NCI-H2196 (cell line): ENCODE data around the gene FUT7.
A peak's percentile ranks its signal among the peaks of the same experiment; 100 is the strongest.
"Not testable (repeated sequence)": the region's sequence is repeated elsewhere in the genome, so short reads cannot be mapped to it uniquely, and the experiment has no call there.

Source experiments
- DNase-seq: peaks from one replicate; lab custom pipeline; 2025; ENCODE audit not compliant: unreplicated experiment; lab: John Stamatoyannopoulos, UW

The FUT7 gene

DNA sequence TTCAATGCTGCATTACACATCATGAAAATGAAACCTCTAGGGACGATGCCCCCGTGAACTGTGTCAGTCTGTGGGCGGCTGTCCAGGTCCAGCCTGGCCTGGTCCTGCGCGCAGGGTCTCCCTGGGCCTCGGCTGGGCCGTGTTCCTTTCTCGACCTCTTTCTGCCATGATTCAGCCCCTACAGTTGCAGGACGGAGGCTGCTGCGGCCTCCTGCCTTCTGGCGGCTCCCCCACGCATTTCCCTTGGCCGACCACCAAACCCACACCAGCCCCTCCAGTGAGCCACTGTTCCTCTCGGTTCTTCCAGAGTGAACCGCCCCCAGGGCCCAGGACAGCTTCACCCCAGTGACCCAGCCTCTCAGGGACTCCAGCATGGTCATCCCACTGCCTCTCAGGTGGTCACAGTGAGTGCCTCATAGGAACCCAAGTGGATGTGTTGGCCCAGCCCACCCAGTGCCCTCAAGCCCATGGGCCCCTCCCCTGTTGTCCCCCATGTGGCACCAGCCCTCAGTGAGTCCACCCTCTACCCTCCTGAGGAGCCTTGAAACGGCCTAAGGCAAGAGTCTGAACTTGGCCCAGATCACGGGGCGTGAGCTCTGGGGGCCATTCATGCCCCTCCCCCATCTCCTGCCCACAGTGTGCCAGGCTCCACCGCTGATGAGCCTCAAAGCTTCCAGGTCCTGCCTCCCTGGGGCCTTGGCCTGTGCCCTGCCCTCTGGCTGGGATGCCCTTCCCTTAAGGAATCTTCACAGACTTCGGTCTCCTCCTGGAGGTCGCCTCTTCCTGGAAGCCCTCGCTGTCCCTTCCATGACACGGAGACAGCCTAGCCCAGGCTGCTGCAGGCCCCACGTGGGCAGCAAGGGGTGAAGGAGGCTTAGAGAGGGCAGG, 25.5 kb downstream of the FUT7 start:
- DNase-seq, result no peak

DNA sequence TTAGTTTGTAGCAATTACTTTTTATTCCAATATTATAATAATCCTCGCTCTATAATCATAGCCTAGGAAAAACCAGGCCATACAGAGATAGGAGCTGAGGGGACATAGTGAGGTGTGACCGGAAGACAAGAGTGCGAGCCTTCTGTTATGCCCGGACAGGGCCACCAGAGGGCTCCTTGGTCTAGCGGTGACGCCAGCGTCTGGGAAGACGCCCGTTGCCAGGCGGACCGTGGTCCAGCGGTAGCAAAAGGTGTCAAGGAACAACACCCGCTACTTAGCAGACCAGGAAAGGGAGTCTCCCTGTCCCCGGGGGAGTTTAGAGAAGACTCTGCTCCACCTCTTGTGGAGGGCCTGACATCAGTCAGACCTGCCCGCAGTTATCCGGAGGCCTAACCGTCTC, 27.6 kb downstream of the FUT7 start:
- DNase-seq, result not testable (repeated sequence)

DNA sequence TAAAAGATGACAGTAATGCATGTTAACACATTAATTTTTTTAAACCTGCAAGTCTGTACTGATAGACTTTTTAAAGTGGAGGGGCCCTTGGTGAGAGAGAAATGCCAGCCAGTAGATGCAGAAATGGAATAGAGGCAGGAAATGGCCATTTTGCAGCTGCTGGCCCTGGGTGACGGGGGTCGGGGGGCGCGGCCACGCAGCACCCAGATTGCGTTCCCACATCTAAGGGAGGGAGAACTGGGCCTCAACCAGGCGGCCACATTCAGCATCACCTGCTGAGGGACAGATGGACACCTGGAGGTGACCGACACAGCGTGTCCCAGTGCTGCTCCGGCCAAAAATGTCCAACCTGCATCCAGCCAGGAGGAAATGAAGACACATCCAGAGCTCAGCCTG, 29.2 kb downstream of the FUT7 start:
- DNase-seq, result no peak

DNA sequence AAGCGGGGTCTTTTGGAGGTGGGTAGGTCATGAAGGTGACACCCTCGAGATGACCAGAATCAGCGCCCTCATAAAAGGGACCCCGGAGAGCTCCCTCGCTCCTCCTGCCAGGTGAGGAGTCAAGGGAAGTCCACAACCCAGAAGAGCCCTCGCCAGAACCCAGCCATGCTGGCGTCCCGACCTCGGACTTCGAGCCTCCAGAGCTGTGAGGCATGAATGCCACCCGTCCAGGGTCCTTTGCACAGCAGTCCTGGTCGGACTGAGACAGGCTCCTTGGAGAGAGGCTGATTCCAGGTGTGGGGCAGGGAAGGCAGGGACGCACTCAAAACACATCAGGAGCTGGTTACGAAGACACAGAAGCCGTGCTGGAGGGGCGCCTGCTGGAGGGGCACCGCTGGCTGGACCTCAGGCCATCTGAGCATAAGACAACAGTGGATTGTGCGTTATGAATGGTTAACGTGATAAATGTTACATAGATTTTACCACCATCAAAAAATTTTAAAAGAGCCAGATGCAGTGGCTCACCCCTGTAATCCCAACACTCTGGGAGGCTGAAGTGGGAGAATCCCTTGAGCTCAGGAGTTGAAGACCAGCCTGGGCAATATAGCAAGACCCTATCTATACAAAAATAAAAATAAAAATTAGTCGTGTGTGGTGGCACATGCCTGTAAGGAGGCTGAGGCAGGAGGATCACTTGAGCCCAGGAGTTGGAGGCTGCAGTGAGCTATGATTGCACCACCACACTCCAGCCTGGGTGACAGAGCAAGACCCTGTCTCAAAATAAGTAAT, 29.8 kb downstream of the FUT7 start:
- no peak for DNase-seq

DNA sequence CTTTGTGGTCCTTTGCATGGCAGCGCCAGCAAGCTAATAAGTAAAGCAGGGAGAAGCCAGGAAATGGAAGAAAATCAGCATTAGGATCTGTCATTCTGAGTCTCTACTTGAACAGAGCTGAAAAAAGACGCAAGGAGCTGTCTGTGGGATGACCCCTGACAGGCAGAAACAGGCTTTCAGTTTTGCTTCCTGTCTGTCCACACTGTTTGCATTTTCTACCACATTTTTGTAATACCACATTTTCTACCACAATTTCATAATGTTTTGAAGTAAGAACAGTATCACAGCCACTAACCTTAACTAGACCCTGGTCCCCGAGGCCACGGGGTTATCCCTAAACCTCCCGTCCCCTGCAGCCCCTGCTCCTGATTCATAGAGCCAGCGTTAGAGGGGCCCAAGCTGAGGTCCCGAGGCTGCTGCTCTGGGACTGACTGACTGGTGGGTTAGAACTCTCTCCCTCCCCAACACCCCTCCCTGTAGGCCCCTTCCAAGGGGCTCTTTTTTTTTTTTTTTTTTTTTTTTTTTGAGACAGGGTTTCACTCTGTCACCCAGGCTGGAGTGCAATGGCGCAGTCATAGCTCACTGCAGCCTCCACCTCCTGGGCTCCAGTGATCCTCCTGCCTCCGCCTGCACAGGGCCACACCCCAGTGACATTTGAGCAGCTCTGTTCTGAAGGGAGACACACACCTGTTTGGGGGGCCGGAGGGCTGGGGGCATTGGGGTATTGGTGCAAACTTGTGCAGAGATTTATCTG, 31.5 kb downstream of the FUT7 start:
- no peak for DNase-seq

DNA sequence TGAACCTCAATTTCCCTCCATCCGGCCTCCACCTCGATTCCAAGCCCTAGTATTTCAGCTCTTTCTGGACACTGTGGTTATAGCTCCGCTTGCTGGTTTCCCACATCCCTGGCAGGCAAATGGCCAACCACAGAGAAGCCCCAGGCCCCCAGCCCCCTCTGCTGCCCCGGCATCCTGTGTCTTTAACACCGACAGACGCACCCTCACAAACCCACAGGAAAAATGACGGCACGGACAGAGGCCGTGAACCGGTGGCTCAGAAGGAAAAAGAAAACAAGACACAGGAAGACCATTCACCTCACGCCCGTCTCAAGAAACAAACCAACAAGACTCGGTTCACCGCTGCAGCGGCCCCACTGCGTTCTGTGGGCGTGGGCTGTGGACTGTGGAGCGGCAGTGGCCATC, 34.1 kb downstream of the FUT7 start:
- no peak for DNase-seq

DNA sequence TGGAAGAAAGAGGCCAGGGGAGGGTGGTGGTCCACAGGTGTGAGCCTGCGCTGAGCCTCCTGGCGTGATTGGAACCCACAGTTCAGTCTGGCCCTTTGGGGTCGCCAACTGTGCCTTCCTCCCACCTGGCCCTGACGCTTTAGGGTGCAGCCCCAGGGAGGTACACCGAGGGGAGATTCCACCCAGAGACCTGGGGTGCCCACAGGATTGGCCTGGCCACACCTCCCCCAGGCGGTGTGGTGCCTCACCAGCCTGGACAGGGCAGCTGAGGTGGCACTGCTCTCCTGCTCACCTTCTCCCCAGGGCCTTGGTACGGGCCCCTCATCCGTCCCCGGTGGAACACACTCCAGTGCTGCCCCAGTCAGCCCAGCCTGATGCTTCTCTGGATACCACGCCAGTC, 34.5 kb downstream of the FUT7 start:
- DNase-seq, result no peak

DNA sequence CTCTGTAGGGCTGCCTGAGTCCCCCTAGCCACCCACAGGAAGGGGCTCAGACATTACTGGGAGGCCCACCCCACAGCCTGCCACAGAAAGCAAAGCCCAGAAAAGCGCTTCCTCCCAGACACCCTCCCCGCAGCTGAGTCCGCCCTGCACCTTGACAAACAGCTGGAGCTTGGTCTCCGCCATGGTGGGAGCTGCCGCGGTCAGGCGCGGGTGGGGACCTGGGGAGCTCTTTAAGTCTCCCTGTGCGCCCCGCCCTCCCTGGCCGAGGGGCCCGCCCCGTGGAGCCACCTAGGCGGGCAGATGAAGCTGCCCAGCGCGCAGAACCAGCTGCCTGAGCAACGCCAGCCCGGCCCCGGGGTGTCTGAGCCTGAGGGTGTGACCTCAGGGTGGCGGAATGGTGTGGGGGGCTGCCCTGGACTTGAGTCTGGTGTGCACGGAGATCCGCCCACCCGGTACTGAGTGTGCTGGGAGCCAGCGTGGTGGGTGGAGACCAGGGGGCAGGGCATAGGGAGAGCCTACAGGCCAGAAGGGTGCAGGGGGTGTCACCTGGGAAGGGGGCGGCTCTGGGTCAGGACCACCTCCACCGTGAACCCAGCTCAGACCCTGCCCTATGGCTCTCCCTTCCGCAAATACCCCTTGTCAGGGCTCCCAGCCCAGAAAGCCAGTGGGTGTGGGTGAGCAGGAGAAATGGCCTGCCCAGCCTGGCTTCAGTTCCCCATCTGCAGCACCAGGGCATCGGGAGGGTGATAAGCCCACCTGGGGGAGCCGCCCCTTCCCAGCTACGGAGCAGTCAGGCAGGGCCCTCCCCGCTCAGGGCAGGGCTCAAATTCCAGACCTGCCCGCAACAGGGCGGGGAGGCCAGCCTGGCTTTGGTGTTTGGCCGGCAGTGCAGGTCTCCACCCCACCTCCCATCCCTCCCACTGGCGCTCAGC, 35.3 kb downstream of the FUT7 start, which contains the start of gene CLIC3:
CLIC3 (minus strand) TSS at position 208 of the 932 bp plus-strand sequence; CDS start at position 183, 25 bp downstream.
- no peak for DNase-seq

DNA sequence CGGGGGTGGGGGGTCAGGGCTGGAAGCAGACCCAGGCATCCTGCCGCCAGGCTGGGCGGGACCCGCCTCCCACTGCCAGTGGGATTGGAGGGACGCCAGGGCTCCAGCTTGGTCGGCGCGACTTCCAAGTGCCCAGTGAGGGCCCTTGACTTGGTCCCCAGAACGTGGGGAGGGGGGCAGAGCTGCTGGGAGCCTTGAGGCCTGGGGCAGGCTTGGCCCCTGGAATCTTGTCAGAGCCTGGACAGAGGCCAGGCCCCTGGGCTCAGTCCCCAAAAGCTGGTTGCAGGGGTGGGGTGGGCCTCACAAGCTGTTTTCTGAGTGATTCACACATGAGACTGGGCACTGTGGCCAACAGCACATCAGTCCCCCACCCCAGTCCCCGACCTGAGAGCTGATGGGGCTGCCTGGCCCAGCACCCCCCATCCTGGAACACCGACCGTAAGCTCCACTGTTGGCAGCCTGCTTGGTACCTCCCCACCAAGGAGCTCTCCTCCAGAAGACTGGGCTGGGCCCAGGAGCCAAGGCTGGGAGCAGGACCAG, 36.0 kb downstream of the FUT7 start:
- peak; percentile 27 for DNase-seq

DNA sequence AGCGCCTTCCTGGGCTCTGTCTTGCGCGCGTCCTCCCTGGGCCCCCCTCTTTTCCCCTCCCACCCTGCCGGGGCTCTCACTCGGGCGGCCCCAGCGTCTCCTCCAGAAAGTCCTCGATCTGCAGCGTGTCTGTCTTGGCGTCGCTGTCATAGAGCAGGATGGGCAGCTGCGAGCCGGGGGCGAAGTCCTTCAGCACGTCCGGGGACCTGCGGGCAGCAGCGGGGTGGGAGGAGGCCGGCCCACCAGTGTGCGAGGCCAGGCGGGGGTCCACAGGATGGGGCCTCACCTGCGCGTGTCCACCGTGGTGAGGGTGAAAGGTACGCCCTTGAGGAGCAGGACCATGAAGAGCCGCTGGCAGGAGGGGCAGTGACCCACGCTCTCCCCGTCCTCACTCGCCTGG, 36.5 kb downstream of the FUT7 start:
- no peak for DNase-seq

DNA sequence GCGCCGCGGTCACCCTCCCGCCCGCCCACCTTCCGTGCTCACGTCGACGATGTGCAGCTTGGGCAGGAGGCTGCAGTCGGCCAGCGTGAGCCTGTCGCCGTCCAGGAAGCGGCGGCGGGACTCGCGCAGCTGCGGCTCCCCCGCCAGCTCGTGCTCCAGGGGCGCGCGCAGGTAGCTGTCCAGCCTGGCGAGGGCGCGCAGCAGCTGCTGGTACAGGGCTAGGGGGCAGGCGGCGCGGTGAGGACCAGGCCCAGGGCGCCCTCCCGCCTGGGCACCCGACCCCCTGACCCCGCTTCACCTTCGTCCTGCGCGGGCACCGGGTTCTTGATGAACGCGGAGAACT, 37.0 kb downstream of the FUT7 start:
- DNase-seq, result no peak

DNA sequence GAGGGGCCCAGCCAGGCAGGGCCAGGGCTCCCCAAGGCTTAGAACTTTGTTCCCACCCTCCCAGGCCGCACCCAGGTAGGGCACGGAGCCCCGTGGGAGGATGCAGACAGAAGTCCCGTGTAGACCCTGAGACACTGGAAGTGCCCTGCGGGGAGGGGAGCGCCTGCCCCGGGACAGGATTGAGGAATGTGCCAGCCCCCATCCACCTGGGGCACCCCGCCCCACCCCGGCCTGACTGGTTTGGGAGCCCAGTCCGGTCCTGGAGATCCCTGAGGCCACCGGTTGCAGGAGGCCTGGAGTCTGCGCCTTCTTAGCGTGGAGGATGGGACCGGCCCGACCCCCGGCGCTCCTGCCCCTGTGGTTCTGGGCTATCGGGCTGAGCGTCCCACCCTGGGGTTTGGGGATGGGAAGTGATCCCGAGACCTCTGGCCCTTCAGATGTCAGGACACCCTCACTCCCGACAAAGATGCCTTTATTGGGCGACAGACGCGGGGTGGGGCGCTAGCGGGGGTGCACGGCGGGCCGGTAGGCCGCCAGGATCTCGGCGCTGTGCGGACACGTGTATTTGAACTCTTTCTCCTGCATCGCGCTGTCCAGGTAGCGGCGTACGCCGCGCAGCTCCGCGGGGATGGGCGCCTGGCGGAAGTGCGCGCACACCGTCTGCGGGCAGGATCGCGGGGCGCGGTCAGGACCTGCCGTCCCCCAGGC, 37.6 kb downstream of the FUT7 start:
- no peak for DNase-seq

DNA sequence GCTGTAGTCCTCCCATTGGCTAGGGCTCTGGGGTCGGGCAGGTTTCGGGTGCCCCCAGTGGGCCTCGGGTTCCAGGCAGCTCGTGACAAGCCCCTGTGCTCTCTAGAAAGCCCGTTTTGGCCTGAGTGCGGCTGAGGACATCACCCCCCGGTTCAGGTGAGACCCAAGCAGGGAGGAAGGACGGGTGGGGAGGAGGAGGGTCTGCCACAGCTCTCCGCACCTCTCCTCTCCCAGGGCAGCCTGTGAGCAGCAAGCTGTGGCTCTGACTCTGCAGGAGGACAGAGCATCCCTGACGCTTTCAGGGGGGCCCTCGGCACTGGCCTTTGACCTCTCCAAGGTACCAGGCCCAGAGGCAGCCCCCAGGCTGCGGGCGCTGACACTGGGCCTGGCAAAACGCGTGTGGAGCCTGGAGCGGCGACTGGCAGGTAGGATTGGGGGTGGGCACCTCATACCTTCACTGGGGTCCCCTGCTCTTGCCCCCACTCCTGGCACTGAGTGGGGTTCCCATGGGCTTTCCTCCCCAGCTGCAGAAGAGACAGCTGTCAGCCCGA, 39.0 kb downstream of the FUT7 start:
- DNase-seq, result no peak

DNA sequence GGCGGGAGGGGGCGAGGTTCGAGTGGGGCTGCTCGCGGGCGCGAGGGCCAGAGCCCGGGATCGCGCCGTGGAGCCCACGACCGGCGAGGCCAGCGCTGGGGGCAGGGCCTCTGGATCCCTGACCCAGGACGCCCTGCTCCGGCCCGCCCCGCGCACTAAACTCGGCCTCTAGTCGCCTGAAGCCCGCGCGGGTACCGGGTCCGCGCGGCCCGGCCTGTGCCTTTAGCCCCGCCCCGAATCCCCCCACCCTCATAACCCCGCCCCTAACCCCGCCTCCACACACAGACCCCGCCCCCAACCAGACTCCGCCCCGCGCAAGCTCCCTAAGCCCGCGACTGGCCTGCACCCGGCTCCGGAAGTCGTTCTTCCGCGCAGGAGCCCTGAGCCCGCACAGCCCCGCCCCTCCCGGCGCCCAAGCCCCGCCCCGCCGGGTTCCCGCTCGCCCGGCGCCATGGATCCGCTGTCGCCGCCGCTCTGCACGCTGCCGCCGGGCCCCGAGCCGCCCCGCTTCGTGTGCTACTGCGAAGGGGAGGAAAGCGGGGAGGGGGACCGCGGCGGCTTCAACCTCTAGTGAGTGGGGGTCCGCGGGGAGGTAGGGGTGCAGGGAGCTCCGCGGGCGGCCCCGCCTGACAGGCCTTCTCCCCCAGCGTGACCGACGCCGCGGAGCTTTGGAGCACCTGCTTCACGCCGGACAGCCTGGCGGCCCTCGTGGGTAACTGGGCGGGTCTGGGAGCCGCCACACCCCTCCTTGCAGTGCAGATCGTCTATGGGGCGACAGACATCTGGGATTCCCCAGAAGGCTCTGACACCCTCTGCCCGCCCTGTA, 39.7 kb downstream of the FUT7 start, which contains the start of gene PAXX:
PAXX (plus strand) TSS at position 430 of the 826 bp plus-strand sequence; CDS start at position 452, 22 bp downstream.
- DNase-seq, result peak; percentile 88

DNA sequence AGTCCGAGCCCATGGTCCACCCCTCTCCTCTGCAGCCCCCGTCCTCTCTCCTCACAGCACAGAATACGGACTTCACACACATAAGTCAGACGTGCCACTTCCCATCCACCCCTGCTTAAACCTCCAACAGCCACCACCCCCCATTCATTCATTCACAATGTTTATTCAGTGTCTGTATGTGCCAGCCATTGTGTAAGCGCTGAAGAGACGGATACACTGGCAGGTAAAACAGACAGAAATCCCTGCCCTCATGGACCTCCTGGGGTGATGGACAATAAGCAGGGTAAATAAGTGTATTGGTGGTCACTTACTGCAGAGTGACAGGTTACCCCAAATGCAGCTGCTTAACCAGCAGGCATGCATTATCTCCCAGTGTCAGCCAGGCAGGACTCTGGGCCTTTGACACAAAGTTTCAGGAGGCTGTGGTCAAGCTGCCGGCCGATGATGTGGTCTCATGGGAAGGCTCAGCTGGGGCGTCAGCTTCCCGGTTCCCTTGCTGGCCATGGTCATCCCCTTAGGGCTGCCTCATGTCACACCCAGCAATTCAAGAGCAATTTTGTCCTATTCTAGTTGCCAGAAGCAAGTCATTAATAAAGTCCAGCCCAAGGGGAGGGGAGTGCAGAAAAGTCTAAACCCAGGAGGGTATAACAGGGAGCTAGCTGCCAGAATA, 41.5 kb downstream of the FUT7 start:
- DNase-seq, result no peak

DNA sequence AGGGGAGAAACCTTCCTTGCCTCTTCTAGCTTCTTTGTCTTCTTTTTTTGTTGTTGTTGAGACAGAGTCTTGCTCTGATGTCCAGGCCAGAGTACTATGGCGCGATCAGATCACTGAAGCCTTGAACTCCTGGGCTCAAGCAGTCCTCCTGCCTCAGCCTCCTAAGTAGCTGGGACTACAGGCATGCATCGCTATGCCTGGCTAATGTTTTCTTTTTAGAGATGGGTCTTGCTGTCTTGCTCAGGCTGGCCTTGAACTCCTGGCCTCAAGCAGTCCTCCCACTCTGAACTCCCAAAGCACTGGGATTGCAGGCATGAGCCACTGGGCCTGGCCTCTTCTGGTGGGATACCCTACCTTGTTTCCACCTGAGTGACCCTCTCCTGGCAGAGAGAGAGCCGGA, 43.0 kb downstream of the FUT7 start:
- no peak for DNase-seq

DNA sequence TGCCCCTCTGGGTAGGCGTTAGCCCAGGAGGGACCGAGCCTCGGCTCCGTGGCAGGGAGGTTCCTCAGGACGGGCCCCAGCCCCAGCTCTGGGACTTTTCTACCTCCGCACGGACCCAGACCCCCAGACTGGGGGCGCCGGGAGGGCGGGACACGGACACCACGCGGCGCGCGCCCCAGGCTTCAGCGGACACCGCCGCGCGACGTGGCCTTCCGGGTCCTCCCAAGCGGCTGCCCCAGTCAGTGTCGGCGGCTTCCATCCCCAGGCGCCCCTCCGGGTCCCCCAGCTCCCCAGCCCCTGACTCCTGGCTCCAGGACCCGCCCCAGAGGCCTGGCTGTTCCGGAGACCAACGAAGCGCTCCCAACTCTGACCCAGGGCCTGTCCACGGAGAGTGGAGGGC, 46.0 kb downstream of the FUT7 start:
- DNase-seq, result no peak
